C4-2B (cell line): Measurements from ENCODE around the gene ANK3.

Experiments
- CTCF ChIP-seq: fragments of 450-650 bp; conservative IDR thresholded peaks from 2 replicates; pipeline ENCODE4 v1.5.1; 2017; ENCODE audit warnings: mild to moderate bottlenecking
- ZFX ChIP-seq: fragments of 450-650 bp; IDR thresholded peaks from 2 replicates; pipeline ENCODE4 v1.6.1; 2017

DNA sequence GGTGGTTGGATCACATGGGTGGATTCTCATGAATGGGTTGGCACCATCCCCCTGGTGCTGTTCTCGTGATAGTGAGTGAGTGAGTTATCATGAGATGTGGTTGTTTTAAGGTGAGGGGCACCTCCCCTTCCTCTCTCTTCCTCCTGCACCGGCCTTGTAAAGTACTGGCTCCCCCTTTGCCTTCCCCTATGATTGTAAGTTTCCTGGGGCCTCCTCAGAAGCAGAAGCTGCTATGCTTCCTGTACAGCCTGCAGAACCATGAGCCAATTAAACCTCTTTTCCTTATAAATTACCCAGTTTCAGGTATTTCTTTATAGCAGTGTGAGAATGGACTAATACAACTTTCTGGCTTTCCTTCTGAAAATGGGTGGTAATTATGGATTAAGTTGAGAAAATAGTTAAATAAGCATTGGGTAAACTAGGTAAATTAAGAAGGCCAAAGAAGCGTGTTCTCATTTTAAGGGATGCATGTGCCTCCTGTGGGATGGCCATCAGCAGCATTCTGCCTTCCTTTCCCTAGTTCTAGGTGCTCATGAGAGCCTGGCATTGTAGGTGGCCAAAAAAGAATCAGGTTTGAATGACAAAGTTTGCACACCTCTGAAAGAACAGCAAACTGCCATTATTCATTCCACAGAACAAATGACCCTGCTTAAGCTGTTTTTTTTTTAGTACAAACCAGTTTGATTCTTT, 242.0 kb downstream of the ANK3 start:
- no peak for TF ChIP-seq CTCF
- no peak for TF ChIP-seq ZFX
